OCI-LY3 (cell line): ENCODE results near the gene AFAP1L1.

ENCODE experiments used
- EZH2phosphoT487 ChIP-seq: fragments of 200-600 bp; shearing (Covaris generic); IDR thresholded peaks from 2 replicates; pipeline ENCODE4 v1.6.1; 2018; ENCODE audit warnings: antibody characterized with exemption, mixed run types, low read depth
- TF ChIP-seq, protein P1 (sequence below): fragments of 200-600, 300-600 bp; sonication (generic); IDR thresholded peaks from 2 replicates; pipeline ENCODE4 v1.5.1; 2014; ENCODE audit warnings: antibody characterized with exemption, low read length, low read depth

- TF ChIP-seq, protein P1, sequence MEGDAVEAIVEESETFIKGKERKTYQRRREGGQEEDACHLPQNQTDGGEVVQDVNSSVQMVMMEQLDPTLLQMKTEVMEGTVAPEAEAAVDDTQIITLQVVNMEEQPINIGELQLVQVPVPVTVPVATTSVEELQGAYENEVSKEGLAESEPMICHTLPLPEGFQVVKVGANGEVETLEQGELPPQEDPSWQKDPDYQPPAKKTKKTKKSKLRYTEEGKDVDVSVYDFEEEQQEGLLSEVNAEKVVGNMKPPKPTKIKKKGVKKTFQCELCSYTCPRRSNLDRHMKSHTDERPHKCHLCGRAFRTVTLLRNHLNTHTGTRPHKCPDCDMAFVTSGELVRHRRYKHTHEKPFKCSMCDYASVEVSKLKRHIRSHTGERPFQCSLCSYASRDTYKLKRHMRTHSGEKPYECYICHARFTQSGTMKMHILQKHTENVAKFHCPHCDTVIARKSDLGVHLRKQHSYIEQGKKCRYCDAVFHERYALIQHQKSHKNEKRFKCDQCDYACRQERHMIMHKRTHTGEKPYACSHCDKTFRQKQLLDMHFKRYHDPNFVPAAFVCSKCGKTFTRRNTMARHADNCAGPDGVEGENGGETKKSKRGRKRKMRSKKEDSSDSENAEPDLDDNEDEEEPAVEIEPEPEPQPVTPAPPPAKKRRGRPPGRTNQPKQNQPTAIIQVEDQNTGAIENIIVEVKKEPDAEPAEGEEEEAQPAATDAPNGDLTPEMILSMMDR = no peak
- TF ChIP-seq EZH2phosphoT487 = no peak
Observed at GRCh38 chr5:149325894-149326293, 54.2 kb downstream of the AFAP1L1 start.
